T-helper 1 cell (primary cell): Measurements from ENCODE around the gene NKD1.

Experiments used
- DNase-seq, 5 donors: peaks; one replicate each; pipeline ENCODE4 v3.0.0-alpha.2; 2012 to 2020

NKD1 gene

GRCh38 chr16:50631985-50632576 lies 83.9 kb downstream of the NKD1 start:
- DNase-seq: no peak

- DNase-seq: no peak
These were observed 85.0 kb downstream of the NKD1 start for GRCh38 chr16:50632927-50633800.

GRCh38 chr16:50634090-50634489 lies 85.9 kb downstream of the NKD1 start:
- no peak for DNase-seq

GRCh38 chr16:50634947-50635346 lies 86.8 kb downstream of the NKD1 start:
- no peak for DNase-seq

GRCh38 chr16:50635505-50636392 lies 87.6 kb downstream of the NKD1 start:
- DNase-seq: peak in 1 of 5 donors; percentile 9

- DNase-seq: no peak
These were observed 88.7 kb downstream of the NKD1 start for GRCh38 chr16:50636753-50637374.

- no peak for DNase-seq
These were observed 89.8 kb downstream of the NKD1 start for GRCh38 chr16:50637716-50638602.

GRCh38 chr16:50638816-50639670 lies 90.8 kb downstream of the NKD1 start:
- DNase-seq: no peak

GRCh38 chr16:50640391-50640790 lies 92.2 kb downstream of the NKD1 start:
- DNase-seq: no peak

- no peak for DNase-seq
These were observed 93.0 kb downstream of the NKD1 start for GRCh38 chr16:50640919-50641817.

- DNase-seq: no peak
These were observed 93.6 kb downstream of the NKD1 start for GRCh38 chr16:50641818-50642187.

- DNase-seq: no peak
These were observed 94.2 kb downstream of the NKD1 start for GRCh38 chr16:50642349-50642748.

- no peak for DNase-seq
These were observed 95.0 kb downstream of the NKD1 start for GRCh38 chr16:50643192-50643591.

GRCh38 chr16:50644245-50644644 lies 96.0 kb downstream of the NKD1 start:
- no peak for DNase-seq

GRCh38 chr16:50644729-50645128 lies 96.5 kb downstream of the NKD1 start:
- DNase-seq: peak in 1 of 5 donors; percentile 13

GRCh38 chr16:50645563-50646220 lies 97.5 kb downstream of the NKD1 start:
- DNase-seq: no peak

- no peak for DNase-seq
These were observed 98.1 kb downstream of the NKD1 start for GRCh38 chr16:50646345-50646744.

- DNase-seq: no peak
These were observed 103.7 kb downstream of the NKD1 start for GRCh38 chr16:50651835-50652438.
